Endothelial cell (in vitro differentiated cells): Measurements from ENCODE around the gene VSTM4. TPM values are rescaled to one million over a fixed set of nuclear protein-coding genes. Genes with fewer than 3 reads are reported as not detected.

Source experiments
- DNase-seq: peaks from one replicate; pipeline ENCODE4 v3.0.0; 2021; ENCODE audit warnings: low spot score
- H3K27ac Mint-ChIP-seq: one replicate; pipeline ENCODE4 v1.8.0; 2021; ENCODE audit warnings: mixed read lengths, inconsistent platforms; ENCODE audit not compliant: unreplicated experiment
- H3K27me3 Mint-ChIP-seq: one replicate; pipeline ENCODE4 v1.8.0; 2021; ENCODE audit warnings: mild to moderate bottlenecking, moderate library complexity, mixed read lengths, inconsistent platforms; ENCODE audit not compliant: unreplicated experiment
- H3K36me3 Mint-ChIP-seq: one replicate; pipeline ENCODE4 v1.8.0; 2021; ENCODE audit warnings: mild to moderate bottlenecking, low read depth, mixed read lengths, inconsistent platforms; ENCODE audit not compliant: unreplicated experiment
- H3K4me1 Mint-ChIP-seq: one replicate; pipeline ENCODE4 v1.8.0; 2021; ENCODE audit warnings: mild to moderate bottlenecking, mixed read lengths, inconsistent platforms; ENCODE audit not compliant: unreplicated experiment
- H3K4me3 Mint-ChIP-seq: one replicate; pipeline ENCODE4 v1.8.0; 2021; ENCODE audit warnings: mild to moderate bottlenecking, mixed read lengths, inconsistent platforms; ENCODE audit not compliant: unreplicated experiment
- H3K9me3 Mint-ChIP-seq: one replicate; pipeline ENCODE4 v1.8.0; 2021; ENCODE audit warnings: mixed read lengths, inconsistent platforms; ENCODE audit not compliant: unreplicated experiment
- total RNA-seq: library from RNA; stranded (reverse); fragmentation: NEBNext Ultra II Directional; extraction: Animal tissue kit (Norgen Biotek cat#: 25700); gene quantifications from one replicate; pipeline ENCODE4 v1.2.1, GENCODE V29; 2021; ENCODE audit not compliant: unreplicated experiment
- TF ChIP-seq, protein P1 (sequence below): fragments of 200-600 bp; sonication (generic); IDR thresholded peaks from one replicate; pipeline ENCODE4 v1.5.0; 2021; ENCODE audit warnings: antibody characterized with exemption; ENCODE audit not compliant: unreplicated experiment

The VSTM4 gene
- total RNA-seq, 1 donor from 2014 or later = 0.38 TPM

DNA sequence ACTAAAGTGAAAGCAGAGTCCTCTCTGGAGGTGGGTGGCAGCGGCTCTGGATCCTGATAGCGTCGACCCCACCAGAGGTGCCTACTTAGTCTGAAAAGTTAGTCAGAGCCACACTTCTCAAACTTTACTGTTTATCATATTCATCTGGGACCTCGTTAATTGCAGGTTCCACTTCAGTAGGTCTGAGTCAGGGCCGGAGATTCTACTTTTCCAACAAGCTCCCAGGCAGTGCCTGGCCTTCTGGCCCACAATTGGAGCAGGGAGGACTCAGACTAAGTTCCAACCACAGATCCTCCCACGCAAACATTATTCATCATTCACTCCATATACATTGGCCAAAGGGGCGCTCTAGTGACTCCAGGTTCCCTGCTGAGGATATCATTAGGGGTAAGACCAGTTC, 78.1 kb downstream of the VSTM4 start:
- H3K4me1 Mint-ChIP-seq = peaks cover 5% of the 10 kb centered on the region
- H3K4me3 Mint-ChIP-seq = no peak overlapping the region
- DNase-seq = no peak
- no peak overlapping the region for H3K27ac Mint-ChIP-seq
- H3K36me3 Mint-ChIP-seq = no peaks in the 10 kb centered on the region
- TF ChIP-seq, protein P1, sequence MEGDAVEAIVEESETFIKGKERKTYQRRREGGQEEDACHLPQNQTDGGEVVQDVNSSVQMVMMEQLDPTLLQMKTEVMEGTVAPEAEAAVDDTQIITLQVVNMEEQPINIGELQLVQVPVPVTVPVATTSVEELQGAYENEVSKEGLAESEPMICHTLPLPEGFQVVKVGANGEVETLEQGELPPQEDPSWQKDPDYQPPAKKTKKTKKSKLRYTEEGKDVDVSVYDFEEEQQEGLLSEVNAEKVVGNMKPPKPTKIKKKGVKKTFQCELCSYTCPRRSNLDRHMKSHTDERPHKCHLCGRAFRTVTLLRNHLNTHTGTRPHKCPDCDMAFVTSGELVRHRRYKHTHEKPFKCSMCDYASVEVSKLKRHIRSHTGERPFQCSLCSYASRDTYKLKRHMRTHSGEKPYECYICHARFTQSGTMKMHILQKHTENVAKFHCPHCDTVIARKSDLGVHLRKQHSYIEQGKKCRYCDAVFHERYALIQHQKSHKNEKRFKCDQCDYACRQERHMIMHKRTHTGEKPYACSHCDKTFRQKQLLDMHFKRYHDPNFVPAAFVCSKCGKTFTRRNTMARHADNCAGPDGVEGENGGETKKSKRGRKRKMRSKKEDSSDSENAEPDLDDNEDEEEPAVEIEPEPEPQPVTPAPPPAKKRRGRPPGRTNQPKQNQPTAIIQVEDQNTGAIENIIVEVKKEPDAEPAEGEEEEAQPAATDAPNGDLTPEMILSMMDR = no peak
- no peaks in the 10 kb centered on the region for H3K27me3 Mint-ChIP-seq
- no peaks in the 10 kb centered on the region for H3K9me3 Mint-ChIP-seq

DNA sequence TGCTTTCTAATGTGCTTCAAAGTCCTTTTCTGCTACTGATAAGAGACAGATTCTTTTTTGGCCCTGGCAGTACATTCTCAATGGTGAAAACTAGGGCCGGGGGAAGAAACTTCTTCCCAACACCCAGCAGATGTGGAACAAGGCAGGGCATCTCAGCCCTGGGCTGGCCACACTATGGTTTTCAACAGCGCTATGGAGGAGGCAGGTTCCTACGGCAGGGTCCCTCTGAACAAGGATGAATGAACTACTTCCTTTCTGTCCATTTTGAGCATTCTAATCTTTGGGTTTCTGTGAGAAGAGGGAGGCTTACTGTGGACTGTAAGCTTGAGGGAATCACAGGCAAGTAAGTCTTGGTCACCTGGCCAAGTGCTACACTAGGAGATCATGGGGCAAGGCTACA, 78.7 kb downstream of the VSTM4 start:
- Mint-ChIP-seq H3K4me1 (peaks cover 5% of the 10 kb centered on the region), H3K9me3 (no peaks in the 10 kb centered on the region), H3K27me3 (no peaks in the 10 kb centered on the region), H3K4me3 (no peak overlapping the region), H3K36me3 (no peaks in the 10 kb centered on the region), H3K27ac (no peak overlapping the region)
- DNase-seq = no peak
- TF ChIP-seq, protein P1 = no peak

DNA sequence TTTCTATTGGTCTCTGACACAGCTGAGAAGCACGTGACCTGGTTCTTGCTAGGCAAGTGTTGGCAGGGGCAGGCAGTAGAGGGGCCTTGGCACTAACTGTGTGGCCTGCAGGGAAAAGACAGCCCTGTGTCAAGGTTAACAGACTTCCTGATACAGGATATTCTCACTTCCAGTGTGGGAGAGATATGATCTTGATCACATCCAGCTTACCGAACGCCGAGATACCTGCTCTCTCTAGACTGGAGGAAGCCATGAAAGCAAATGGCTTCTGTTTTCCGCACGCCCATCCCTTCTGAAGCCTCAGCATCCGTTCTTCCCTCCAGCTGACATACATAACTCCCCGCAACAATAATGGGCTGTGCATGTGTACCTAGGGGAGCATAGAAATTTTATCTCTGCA, 79.4 kb downstream of the VSTM4 start:
- Mint-ChIP-seq H3K4me1 (peaks cover 5% of the 10 kb centered on the region), H3K9me3 (no peaks in the 10 kb centered on the region), H3K27me3 (no peaks in the 10 kb centered on the region), H3K27ac (no peak overlapping the region), H3K4me3 (no peak overlapping the region), H3K36me3 (no peaks in the 10 kb centered on the region)
- no peak for DNase-seq
- TF ChIP-seq, protein P1 = no peak

DNA sequence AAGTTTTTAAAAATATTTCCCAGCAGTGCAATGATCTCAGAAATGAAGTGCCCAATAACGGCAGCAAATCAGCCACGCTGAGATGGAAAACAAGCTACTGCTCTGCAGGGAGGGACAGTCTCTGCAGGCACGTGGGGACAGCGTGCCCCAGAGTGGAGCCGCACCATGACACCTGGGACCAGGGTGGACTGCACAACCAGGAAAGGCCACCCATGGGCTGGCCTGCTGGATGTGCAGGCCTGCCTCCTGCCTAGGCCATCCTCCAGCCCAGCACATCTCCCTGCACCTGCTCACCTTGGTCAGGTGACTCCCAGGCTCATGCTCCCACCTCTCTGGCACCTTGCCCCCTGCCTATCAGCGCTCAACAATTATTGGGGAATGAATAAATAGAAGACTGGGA, 80.4 kb downstream of the VSTM4 start:
- Mint-ChIP-seq H3K9me3 (no peaks in the 10 kb centered on the region), H3K4me1 (peaks cover 5% of the 10 kb centered on the region), H3K36me3 (no peaks in the 10 kb centered on the region), H3K27me3 (no peaks in the 10 kb centered on the region), H3K27ac (no peak overlapping the region), H3K4me3 (no peak overlapping the region)
- no peak for DNase-seq
- TF ChIP-seq, protein P1 = no peak

DNA sequence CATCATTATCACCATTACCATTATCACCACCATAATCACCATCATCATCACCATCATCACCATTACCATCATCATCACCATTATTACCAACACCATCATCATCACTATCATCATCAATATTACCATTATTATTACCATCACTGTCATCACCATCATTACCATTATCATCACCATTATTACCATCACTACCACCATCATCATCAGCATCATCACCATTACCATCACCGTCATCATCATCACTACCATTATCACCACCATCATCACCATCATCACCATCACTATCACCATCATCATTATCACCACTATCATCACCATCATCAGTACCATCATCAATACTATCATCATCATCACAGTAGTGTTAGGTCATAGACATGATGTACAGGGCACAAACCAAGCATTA, 81.4 kb downstream of the VSTM4 start:
- TF ChIP-seq, protein P1 = no peak
- peaks cover 1% of the 10 kb centered on the region for H3K4me1 Mint-ChIP-seq
- no peak overlapping the region for H3K27ac Mint-ChIP-seq

More for the DNA sequence above, 81.4 kb downstream of the VSTM4 start:
- DNase-seq = no peak
- Mint-ChIP-seq H3K9me3 (no peaks in the 10 kb centered on the region), H3K27me3 (no peaks in the 10 kb centered on the region), H3K36me3 (no peaks in the 10 kb centered on the region), H3K4me3 (no peak overlapping the region)
